Measurements from ENCODE around the gene NUDT9.

DNA sequence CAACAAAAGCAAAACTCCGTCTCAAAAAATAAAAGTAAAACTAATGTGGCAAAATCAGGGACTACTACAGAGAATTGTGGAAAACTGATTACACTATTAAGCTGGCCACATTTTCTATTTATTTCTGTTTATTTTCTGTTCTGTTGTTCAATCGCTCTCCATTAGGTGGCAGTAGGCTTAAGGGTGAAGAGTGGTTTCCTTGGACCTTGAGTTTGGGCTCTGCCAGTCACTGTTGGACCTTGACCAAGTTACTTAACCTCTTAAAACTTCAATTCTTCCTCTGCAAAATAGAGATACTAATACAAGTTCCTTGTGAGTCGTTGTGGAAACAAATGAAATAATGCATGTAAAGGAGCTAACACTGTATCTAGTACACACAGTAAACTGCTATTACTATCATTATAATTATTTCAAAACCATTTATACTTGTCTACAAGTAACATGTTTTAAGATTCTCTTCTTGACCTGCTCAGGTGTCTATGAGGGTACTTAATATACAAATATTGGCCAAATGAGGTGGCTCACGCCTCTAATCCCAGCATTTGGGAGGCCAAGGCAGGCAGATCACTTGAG, 46.6 kb upstream of the NUDT9 start:
- TF ChIP-seq, protein P1, sequence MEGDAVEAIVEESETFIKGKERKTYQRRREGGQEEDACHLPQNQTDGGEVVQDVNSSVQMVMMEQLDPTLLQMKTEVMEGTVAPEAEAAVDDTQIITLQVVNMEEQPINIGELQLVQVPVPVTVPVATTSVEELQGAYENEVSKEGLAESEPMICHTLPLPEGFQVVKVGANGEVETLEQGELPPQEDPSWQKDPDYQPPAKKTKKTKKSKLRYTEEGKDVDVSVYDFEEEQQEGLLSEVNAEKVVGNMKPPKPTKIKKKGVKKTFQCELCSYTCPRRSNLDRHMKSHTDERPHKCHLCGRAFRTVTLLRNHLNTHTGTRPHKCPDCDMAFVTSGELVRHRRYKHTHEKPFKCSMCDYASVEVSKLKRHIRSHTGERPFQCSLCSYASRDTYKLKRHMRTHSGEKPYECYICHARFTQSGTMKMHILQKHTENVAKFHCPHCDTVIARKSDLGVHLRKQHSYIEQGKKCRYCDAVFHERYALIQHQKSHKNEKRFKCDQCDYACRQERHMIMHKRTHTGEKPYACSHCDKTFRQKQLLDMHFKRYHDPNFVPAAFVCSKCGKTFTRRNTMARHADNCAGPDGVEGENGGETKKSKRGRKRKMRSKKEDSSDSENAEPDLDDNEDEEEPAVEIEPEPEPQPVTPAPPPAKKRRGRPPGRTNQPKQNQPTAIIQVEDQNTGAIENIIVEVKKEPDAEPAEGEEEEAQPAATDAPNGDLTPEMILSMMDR (IDR thresholded peaks at IDR 0.05) = peak; percentile 74
- TF ChIP-seq EZH2 (IDR thresholded peaks at IDR 0.05) = no peak
